Stimulated activated naive B cell treated with anti-CD40 and anti-IgM and Interleukin-4, amounts not matched to agents 10 μg/mL and 1 μg/mL and 100 μg/mL, for 72 hours (primary cell): ENCODE measurements around the gene PKN1.

Experiments used
- ATAC-seq, 2 donors: fragments of 150-1000 bp; cut with Tn5 transposase; replicated peaks; 2 replicates each; pipeline ENCODE4 v1.10.0; 2021; ENCODE audit warnings: moderate library complexity in 1 of 2
- DNase-seq: peaks from one replicate; pipeline ENCODE4 v3.0.0; 2021
- H3K27ac Mint-ChIP-seq: one replicate; pipeline ENCODE4 v1.8.0; 2022; ENCODE audit warnings: mild to moderate bottlenecking, mixed read lengths
- H3K27me3 Mint-ChIP-seq, 2 donors: one replicate each; pipeline ENCODE4 v1.8.0; 2022; ENCODE audit warnings: mixed read lengths in 2 of 2
- H3K36me3 Mint-ChIP-seq, 2 donors: one replicate each; pipeline ENCODE4 v1.8.0; 2022; ENCODE audit warnings: mixed read lengths in 2 of 2, mild to moderate bottlenecking in 1 of 2
- H3K4me1 Mint-ChIP-seq, 2 donors: one replicate each; pipeline ENCODE4 v1.8.0; 2022; ENCODE audit warnings: mixed read lengths in 2 of 2, mild to moderate bottlenecking in 1 of 2
- H3K4me3 Mint-ChIP-seq, 2 donors: one replicate each; pipeline ENCODE4 v1.8.0; 2022; ENCODE audit warnings: mild to moderate bottlenecking in 2 of 2, mixed read lengths in 2 of 2, moderate library complexity in 1 of 2
- H3K9me3 Mint-ChIP-seq, 2 donors: one replicate each; pipeline ENCODE4 v1.8.0; 2022; ENCODE audit warnings: mixed read lengths in 2 of 2, mild to moderate bottlenecking in 1 of 2

PKN1 gene

DNA sequence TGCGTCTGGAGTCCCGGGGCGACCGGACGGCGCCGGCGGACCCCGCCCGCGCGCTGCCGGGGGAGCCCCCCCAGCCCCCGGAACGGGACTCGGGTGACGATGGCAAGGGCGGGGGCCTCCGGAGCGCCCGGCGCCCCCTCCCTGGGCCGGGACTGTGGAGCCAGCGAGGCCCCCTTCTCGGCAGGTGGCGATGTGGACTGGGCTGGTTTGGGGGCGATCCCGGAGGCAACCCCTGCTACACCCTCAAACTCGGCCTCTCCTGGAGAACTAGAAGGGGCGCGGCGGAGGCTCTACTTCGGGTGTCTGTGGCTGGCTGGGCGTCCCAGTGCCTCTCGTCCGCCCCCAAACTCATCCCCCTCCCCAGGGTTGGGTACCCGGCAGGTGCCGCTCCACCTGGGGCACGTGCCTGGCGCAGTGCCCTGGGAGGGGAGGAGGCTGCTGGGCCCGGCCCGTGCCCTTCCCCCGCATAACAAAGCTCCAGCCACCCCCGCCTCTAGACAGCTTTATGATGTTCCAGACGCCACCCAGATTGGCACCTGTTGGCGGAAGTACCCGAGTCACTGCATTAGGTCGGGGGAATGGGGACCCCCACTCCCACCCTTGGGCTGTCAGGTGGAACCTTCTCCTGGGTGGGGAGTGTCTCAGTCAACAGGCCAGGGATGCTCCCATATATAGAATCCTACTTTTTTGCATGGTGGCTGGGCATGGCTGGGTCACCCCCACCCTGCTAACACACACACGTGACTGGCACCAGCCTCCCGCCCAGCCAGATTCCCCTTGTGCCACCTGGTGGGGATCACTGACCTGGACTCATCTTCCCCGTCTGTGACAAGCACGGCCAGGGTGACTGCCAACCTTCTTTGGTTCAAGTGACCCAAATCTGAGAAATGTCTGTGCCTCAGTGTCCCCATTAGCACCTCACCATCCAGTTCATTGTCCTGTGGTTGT, 722 bp downstream of the PKN1 start:
- H3K4me3 Mint-ChIP-seq = peak overlapping the region; percentile 72 to 84
- DNase-seq (no peak), ATAC-seq (peak; percentile 61)
- peaks cover 5 to 9% of the 10 kb centered on the region in 2 donors for H3K36me3 Mint-ChIP-seq
- peaks cover 23 to 61% of the 10 kb centered on the region in 2 donors for H3K4me1 Mint-ChIP-seq
- H3K27me3 Mint-ChIP-seq = peaks cover 6 to 10% of the 10 kb centered on the region in 2 donors
- H3K9me3 Mint-ChIP-seq = no peaks in the 10 kb centered on the region
- H3K27ac Mint-ChIP-seq = peak overlapping the region; percentile 79

DNA sequence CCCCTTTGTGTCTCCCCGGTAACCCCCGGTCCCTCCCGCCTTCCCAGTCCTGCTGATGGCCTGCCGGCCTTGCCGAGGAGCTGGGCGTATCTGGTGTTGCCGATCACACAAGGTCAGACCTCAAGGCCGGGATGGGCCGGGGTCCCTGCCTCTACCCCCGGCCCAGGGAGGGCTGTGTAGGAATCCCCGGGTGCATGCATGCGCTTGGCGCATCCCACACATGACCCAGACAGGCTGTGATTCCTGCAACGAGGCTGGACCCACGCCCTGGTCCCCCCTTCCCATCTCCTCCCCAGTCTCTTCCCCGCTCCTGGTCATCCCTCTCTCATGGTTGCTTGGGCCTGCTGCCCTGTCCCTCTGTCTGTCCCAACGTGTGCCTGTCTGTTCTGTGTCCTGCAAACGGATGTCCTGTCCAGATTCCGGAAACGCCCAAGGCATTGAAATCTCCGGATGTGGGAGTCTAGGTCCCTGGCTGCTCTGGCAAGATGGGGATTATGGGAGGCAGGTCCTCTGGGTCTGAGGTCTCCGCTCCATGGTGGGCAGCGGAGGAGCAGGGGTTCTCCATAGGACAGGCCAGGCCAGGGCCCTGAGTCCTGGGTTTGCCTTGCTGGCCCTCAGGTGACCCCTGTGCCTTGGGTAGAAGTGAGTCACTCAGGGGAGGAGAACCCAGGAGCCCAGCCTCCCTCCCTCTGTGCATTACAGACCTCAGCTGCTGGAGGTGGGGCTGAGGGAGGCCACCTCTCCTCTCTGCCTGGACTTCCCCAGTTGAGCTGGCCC, 1.6 kb downstream of the PKN1 start:
- peak; percentile 23 for DNase-seq
- peak; percentile 38 to 50 for ATAC-seq
- Mint-ChIP-seq H3K27me3 (peaks cover 6 to 10% of the 10 kb centered on the region in 2 donors), H3K4me3 (peak overlapping the region; percentile 72 to 84), H3K27ac (peak overlapping the region; percentile 79), H3K36me3 (peaks cover 7 to 9% of the 10 kb centered on the region in 2 donors), H3K4me1 (peaks cover 30 to 70% of the 10 kb centered on the region in 2 donors), H3K9me3 (no peaks in the 10 kb centered on the region)

DNA sequence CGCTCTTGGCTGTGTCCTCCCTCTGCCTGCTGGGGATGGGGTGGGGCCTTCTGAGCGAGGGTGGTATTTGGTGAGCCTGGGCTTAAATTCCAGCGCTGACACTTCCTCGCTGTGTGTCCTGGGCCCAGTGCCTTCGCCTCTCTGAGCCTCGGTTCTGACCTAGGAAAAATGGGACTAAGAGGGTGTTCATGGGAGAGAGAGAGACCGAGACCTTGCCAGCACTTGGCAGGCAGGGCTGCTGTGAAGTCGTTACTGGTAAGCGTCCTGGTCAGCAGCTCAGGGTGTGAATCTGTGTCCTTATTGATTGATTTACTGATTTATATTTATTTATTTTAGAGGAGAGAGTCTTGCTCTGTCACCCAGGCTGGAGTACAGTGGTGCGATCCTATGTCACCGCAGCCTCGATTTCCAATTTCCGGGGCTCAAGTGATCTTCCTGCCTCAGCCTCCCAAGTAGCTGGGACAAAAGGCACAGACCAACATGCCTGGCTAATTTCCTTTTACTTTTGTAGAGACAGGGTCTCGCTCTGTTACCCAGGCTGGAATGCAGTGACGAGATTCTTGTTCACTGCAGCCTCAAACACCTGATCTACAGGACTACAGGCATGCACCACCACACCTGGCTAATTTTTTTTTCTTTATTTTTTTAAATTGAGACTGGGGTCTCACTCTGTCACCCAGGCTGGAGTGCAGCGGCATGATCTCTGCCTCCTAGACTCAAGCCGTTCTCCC, 2.4 kb downstream of the PKN1 start:
- H3K27ac Mint-ChIP-seq = peak overlapping the region; percentile 75
- peaks cover 37 to 78% of the 10 kb centered on the region in 2 donors for H3K4me1 Mint-ChIP-seq

DNA sequence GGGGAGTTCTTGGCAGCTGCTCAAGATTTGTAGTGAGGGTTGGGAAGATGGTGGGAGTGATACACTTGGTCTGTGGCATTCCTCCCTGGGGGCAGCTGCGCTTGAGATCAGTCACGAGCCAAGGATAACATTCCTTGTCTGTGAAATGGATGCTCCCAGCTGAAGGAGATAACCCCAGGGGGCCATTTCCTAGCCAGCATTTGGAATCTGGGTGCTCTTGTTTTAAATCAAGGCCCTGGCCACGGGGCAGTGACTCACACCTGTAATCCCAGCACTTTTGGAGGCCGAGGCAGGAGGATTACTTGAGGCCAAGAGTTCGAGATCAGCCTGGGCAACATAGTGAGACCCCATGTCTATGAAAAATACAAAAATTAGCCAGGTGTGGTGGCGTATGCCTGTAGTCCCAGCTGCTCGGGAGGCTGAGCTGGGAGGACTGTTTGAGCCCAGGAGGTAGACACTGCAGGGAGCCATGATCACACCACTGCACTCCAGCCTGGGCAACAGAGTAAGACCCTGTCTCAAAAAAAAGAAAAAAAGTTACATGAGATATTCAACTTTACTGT, 4.6 kb downstream of the PKN1 start:
- DNase-seq (no peak), ATAC-seq (no peak)
- peaks cover 19 to 24% of the 10 kb centered on the region in 2 donors for H3K36me3 Mint-ChIP-seq
- no peaks in the 10 kb centered on the region for H3K9me3 Mint-ChIP-seq
- no peak overlapping the region for H3K4me3 Mint-ChIP-seq
- H3K27ac Mint-ChIP-seq = peak overlapping the region; percentile 33
- H3K4me1 Mint-ChIP-seq = peaks cover 33 to 71% of the 10 kb centered on the region in 2 donors
- no peaks in the 10 kb centered on the region for H3K27me3 Mint-ChIP-seq

More for the DNA sequence above, 2.4 kb downstream of the PKN1 start:
- Mint-ChIP-seq H3K4me3 (peak overlapping the region; percentile 72 to 84), H3K9me3 (no peaks in the 10 kb centered on the region), H3K36me3 (peaks cover 12 to 16% of the 10 kb centered on the region in 2 donors), H3K27me3 (peaks cover 5% of the 10 kb centered on the region in 2 donors)
- DNase-seq (no peak), ATAC-seq (no peak)

DNA sequence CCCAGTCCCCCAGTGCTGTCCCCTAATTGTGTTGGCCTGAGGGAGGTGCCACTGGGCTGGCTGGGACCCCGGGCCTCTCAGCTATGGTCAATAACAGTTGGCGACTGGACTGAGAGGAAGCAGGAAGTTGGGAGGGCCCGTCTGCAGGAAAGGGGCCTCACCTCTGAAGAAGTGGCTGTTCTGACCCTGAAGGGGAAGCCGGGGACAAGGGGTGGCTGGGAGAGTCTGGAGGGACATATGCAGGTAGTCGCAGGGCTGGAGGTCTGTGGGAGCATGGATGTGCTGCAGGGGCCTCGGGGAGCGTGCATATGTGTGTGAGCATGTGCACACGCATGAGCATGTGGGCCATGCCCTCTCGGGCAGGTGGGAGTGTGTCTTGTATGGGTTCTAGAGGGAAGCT, 5.9 kb downstream of the PKN1 start:
- Mint-ChIP-seq H3K36me3 (peaks cover 27 to 33% of the 10 kb centered on the region in 2 donors), H3K4me3 (peak overlapping the region; percentile 45 to 50), H3K9me3 (no peaks in the 10 kb centered on the region), H3K4me1 (peaks cover 33 to 70% of the 10 kb centered on the region in 2 donors), H3K27ac (peak overlapping the region; percentile 71), H3K27me3 (no peaks in the 10 kb centered on the region)
- DNase-seq = no peak
- no peak for ATAC-seq

DNA sequence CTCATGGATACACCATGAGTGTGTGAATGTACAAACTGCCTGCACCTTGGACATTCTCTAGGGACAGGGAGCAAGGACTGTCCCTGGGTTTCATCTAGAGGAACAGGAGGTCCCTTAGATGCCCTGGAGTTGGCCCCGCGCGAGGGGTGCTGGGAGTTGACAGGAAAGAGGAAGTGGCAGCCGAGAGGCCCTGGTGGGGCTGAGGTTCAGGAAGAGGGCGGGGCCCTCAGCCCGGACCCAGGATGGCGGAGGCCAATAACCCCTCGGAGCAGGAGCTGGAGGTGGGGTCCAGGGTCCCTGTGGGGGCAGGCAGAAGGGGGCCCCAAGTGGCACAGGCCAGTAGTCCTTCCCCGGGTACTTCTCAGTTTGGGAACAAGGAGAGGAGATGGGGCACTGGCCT, 6.9 kb downstream of the PKN1 start:
- no peaks in the 10 kb centered on the region for H3K9me3 Mint-ChIP-seq
- ATAC-seq = peak; percentile 100

DNA sequence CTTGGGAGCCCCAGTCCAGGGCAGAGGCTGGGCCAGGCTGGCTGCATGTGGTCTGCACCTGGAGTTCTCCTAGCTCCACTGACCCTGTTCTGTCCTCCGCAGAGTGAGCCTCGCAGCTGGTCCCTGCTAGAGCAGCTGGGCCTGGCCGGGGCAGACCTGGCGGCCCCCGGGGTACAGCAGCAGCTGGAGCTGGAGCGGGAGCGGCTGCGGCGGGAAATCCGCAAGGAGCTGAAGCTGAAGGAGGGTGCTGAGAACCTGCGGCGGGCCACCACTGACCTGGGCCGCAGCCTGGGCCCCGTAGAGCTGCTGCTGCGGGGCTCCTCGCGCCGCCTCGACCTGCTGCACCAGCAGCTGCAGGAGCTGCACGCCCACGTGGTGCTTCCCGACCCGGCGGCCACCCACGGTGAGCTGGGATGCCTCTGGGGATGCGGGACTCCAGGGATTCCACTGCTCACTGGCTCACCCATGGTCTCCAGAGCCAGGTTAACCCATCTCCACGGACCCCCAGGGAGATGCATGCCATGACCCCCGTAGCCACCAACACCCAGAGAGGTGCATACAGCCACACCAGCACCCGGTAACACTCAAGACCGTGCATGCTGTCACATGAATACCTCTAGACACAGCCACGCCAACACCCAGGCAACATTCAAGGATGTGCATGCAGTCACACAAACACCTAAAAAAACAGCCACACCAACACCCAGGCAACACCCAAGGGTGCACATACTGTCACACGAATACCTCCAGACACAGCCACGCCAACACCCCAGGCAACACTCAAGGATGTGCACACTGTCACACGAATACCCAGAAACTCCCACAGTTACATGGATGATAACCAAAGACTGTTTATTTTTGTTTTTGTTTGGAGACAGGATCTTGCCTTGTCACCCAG, 8.2 kb downstream of the PKN1 start:
- DNase-seq = no peak
- H3K4me3 Mint-ChIP-seq = peak overlapping the region; percentile 98 to 99
- H3K27ac Mint-ChIP-seq = peak overlapping the region; percentile 63
- H3K4me1 Mint-ChIP-seq = peaks cover 25 to 51% of the 10 kb centered on the region in 2 donors
- H3K27me3 Mint-ChIP-seq = no peaks in the 10 kb centered on the region
- no peaks in the 10 kb centered on the region for H3K9me3 Mint-ChIP-seq
- ATAC-seq = no peak
- peaks cover 36 to 39% of the 10 kb centered on the region in 2 donors for H3K36me3 Mint-ChIP-seq

More for the DNA sequence above, 6.9 kb downstream of the PKN1 start:
- Mint-ChIP-seq H3K36me3 (peaks cover 34 to 41% of the 10 kb centered on the region in 2 donors), H3K4me3 (peak overlapping the region; percentile 98 to 99), H3K27ac (peak overlapping the region; percentile 96), H3K27me3 (no peaks in the 10 kb centered on the region), H3K4me1 (peaks cover 29 to 60% of the 10 kb centered on the region in 2 donors)
- DNase-seq = peak; percentile 75

DNA sequence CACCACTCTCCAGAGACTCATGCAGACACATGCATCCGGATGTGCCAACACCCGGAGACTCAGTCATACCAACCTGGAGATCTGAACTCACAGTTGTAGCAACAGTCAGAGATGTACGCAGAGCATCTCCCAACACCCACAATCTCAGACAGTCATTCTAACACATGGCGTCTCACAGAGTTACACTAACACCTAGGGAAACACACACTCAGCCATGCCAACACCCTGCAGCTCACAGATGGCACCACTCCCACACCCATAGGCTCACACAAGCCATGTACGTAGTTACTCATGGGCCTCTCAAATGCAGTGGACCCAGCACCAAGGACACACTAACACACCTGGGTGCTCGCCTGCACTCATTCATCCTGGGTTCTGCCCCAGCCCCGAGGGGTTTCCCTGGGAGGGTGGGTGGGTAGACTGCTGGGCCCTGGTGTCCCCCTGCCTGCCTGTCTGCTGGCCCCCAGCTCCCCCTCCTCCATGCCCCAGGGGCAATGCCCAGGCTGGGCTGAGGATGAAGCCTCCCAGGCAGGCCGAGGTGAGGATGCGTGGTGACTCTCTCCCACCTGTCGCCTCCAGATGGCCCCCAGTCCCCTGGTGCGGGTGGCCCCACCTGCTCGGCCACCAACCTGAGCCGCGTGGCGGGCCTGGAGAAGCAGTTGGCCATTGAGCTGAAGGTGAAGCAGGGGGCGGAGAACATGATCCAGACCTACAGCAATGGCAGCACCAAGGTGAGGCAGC, 10.0 kb downstream of the PKN1 start:
- Mint-ChIP-seq H3K27me3 (no peaks in the 10 kb centered on the region), H3K4me3 (no peak overlapping the region), H3K27ac (no peak overlapping the region), H3K9me3 (no peaks in the 10 kb centered on the region), H3K4me1 (peaks cover 24 to 35% of the 10 kb centered on the region in 2 donors), H3K36me3 (peaks cover 45 to 46% of the 10 kb centered on the region in 2 donors)
- DNase-seq (no peak), ATAC-seq (no peak)

DNA sequence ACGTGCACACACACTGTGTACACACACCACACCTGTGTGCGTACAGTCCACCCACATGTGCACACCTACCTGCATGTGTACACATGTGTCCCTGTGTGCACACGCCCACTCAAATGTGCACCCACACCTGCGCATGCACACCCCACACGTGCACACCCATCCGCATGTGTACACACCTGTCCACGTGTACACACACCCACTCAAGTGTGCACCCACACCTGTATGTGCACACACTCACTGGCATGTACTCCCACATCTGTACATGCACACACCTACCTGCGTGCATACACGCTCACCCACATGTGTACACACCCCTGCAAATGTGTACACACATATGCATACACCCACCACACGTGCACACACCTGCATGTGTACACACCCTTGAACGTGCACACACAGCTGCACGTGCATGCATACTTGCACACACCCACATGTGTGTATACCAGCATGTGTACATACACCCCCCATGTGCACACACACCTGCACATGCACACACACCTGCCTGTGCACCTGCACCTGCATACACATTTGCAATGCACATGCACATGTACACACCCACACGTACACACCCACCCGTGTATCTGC, 10.6 kb downstream of the PKN1 start:
- peaks cover 24 to 33% of the 10 kb centered on the region in 2 donors for H3K4me1 Mint-ChIP-seq
- no peak for DNase-seq
- H3K27me3 Mint-ChIP-seq = no peaks in the 10 kb centered on the region
- H3K9me3 Mint-ChIP-seq = no peaks in the 10 kb centered on the region
- no peak overlapping the region for H3K4me3 Mint-ChIP-seq
- H3K36me3 Mint-ChIP-seq = peaks cover 46 to 51% of the 10 kb centered on the region in 2 donors
- ATAC-seq = no peak
- no peak overlapping the region for H3K27ac Mint-ChIP-seq

DNA sequence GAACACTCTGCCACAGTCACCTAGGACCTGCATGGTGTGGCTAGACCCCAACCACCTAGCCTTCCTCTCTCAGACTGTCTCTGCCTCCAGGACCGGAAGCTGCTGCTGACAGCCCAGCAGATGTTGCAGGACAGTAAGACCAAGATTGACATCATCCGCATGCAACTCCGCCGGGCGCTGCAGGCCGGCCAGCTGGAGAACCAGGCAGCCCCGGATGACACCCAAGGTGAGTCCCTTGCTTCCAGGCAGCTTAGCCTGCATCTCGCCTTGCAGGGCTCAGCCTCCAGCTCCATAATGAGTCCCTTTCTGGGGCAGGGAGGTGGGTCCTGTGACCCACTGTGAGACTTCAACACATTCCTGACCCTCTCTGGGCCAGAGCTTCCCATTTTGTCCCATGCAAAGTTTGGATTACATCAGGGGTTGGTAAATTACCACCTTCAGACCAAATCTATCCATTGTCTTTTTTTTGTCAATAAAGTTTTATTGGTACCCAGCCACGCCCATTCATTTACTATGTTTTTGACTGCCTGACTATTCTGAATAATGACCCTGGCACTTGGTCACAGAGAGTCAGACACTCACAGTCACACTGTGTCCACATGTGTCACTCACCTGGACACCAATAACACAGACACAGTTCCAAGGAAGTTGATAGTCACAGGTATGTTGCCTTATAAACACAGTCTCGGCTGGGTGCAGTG, 13.4 kb downstream of the PKN1 start:
- DNase-seq (no peak), ATAC-seq (no peak)
- H3K4me3 Mint-ChIP-seq = no peak overlapping the region
- no peaks in the 10 kb centered on the region for H3K27me3 Mint-ChIP-seq
- peaks cover 58 to 65% of the 10 kb centered on the region in 2 donors for H3K36me3 Mint-ChIP-seq
- H3K27ac Mint-ChIP-seq = no peak overlapping the region
- peaks cover 0 to 7% of the 10 kb centered on the region in 2 donors for H3K9me3 Mint-ChIP-seq
- peaks cover 11 to 12% of the 10 kb centered on the region in 2 donors for H3K4me1 Mint-ChIP-seq

DNA sequence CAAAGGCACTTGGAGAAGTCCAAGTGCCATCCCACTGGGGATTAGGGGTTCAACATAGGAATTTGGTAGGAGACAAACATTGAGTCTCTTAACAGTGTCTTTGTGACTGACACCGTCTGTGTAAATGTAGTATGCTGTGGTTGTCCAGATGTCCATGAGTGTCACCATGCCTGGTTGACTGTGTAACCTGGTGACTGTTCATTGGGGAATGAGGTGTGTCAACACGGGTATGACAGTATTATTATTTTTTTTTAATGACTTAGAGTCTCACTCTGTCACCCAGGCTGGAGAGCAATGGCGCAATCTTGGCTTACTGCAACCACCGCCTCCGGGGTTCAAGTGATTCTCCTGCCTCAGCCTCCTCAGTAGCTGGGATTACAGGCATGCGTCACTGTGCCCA, 16.2 kb downstream of the PKN1 start:
- peaks cover 0 to 7% of the 10 kb centered on the region in 2 donors for H3K9me3 Mint-ChIP-seq
- peaks cover 51 to 60% of the 10 kb centered on the region in 2 donors for H3K36me3 Mint-ChIP-seq
- no peaks in the 10 kb centered on the region for H3K27me3 Mint-ChIP-seq
- DNase-seq = no peak
- peaks cover 6 to 9% of the 10 kb centered on the region in 2 donors for H3K4me1 Mint-ChIP-seq
- no peak for ATAC-seq
- no peak overlapping the region for H3K4me3 Mint-ChIP-seq
- H3K27ac Mint-ChIP-seq = no peak overlapping the region
